Keratinocyte (primary cell): ENCODE results near the gene FTSJ3. TPM values are rescaled to one million over a fixed set of nuclear protein-coding genes. Genes with fewer than 3 reads are reported as not detected.
A peak's percentile ranks its signal among the peaks of the same experiment; 100 is the strongest.

Experiments
- DNase-seq: peaks from one replicate; pipeline ENCODE4 v3.0.0-alpha.2; 2011; ENCODE audit warnings: low read depth, missing footprints, low spot score
- FAIRE-seq: peaks from 2 replicates; lab custom pipeline; 2011; peaks lifted over from hg19 to GRCh38; lab: Jason Lieb, UNC
- H2AFZ ChIP-seq: 2 replicates; pipeline ENCODE4 v1.6.0; 2012; ENCODE audit warnings: low read length, control low read depth, inconsistent platforms; ENCODE audit not compliant: control insufficient read depth
- H3K27ac ChIP-seq: 2 replicates; pipeline ENCODE4 v1.5.1; 2011; ENCODE audit warnings: low read length; ENCODE audit not compliant: control insufficient read depth, insufficient read depth
- H3K27me3 ChIP-seq: 3 replicates; pipeline ENCODE4 v1.6.0; 2011; ENCODE audit warnings: low read length; ENCODE audit not compliant: control insufficient read depth, insufficient read depth; ENCODE audit errors: extremely low read depth
- H3K36me3 ChIP-seq, 2 experiments: 2 replicates in 1 of 2; 3 replicates in 1 of 2; pipeline ENCODE4 v1.5.1; 2011; ENCODE audit warnings: low read length in 2 of 2, mild to moderate bottlenecking in 1 of 2; ENCODE audit not compliant: control insufficient read depth in 2 of 2, insufficient read depth in 2 of 2; ENCODE audit errors: extremely low read depth in 1 of 2
- H3K4me1 ChIP-seq: 3 replicates; pipeline ENCODE4 v1.5.1; 2011; ENCODE audit warnings: low read length; ENCODE audit not compliant: control insufficient read depth, insufficient read depth; ENCODE audit errors: extremely low read depth
- H3K4me2 ChIP-seq: 3 replicates; pipeline ENCODE4 v1.6.0; 2011; ENCODE audit warnings: low read depth, low read length; ENCODE audit not compliant: control insufficient read depth, insufficient read depth; ENCODE audit errors: extremely low read depth
- H3K4me3 ChIP-seq, 3 experiments: fragments of 200-600 bp in 1 of 3; sonication (generic) in 1 of 3; 2 replicates in 2 of 3; 3 replicates in 1 of 3; pipeline ENCODE4 v1.5.1; 2011 to 2016; ENCODE audit warnings: low read length in 3 of 3, mild to moderate bottlenecking in 3 of 3, control low read depth in 2 of 3, inconsistent platforms in 1 of 3, low read depth in 1 of 3, mixed read lengths in 1 of 3, mixed run types in 1 of 3, moderate library complexity in 1 of 3; ENCODE audit not compliant: control insufficient read depth in 2 of 3, insufficient read depth in 2 of 3; ENCODE audit errors: extremely low read depth in 1 of 3
- H3K79me2 ChIP-seq: 2 replicates; pipeline ENCODE4 v1.6.0; 2012; ENCODE audit warnings: low read length; ENCODE audit not compliant: control insufficient read depth, insufficient read depth
- H3K9ac ChIP-seq: 3 replicates; pipeline ENCODE4 v1.6.0; 2011; ENCODE audit warnings: low read length; ENCODE audit not compliant: control insufficient read depth, insufficient read depth; ENCODE audit errors: extremely low read depth
- H3K9me1 ChIP-seq: 3 replicates; pipeline ENCODE4 v1.6.0; 2011; ENCODE audit warnings: low read length; ENCODE audit not compliant: control insufficient read depth, insufficient read depth; ENCODE audit errors: extremely low read depth
- H3K9me3 ChIP-seq: 2 replicates; pipeline ENCODE4 v1.5.1; 2012; ENCODE audit warnings: low read depth, low read length; ENCODE audit not compliant: control insufficient read depth
- H4K20me1 ChIP-seq: 3 replicates; pipeline ENCODE4 v1.6.0; 2011; ENCODE audit warnings: low read length; ENCODE audit not compliant: control insufficient read depth, insufficient read depth; ENCODE audit errors: extremely low read depth
- CTCF ChIP-seq, 3 experiments: IDR thresholded peaks in 1 of 3; conservative IDR thresholded peaks in 1 of 3; optimal IDR thresholded peaks in 1 of 3; 2 replicates in 2 of 3; 3 replicates in 1 of 3; pipeline versions ENCODE3 to v1.5.1; 2011; ENCODE audit warnings: low read length in 3 of 3, mild to moderate bottlenecking in 3 of 3, moderate library complexity in 2 of 3, control low read depth in 1 of 3, inconsistent platforms in 1 of 3; ENCODE audit not compliant: insufficient read depth in 2 of 3; ENCODE audit errors: extremely low read depth in 1 of 3
- EZH2 ChIP-seq: IDR thresholded peaks from one replicate; pipeline ENCODE4 v1.6.1; 2012; ENCODE audit warnings: inconsistent platforms, mild to moderate bottlenecking, low read length, moderate library complexity
- dilution Hi-C: fragments of 300-500 bp; cut with MboI; formaldehyde crosslinking; loops from one replicate; pipeline ENCODE4 v1.7.0; 2020; ENCODE audit warnings: low sequenced_read_pairs; ENCODE audit not compliant: extremely low pct_ligation_motif_present
- polyA plus RNA-seq, 5 experiments: library from polyadenylated mRNA; depleted of rRNA in 3 of 5; stranded (reverse) in 3 of 5; stranded (forward) in 1 of 5; unstranded in 1 of 5; fragments of >200 nt; gene quantifications; 1 replicate in 1 of 5; 2 replicates in 3 of 5; 3 replicates in 1 of 5; pipeline versions ENCODE4 v1.2.1 to v1.2.3, GENCODE V29; 2011 to 2012; ENCODE audit warnings: missing spikeins in 2 of 5, low read depth in 1 of 5, low replicate concordance in 1 of 5

FTSJ3 gene
- polyA plus RNA-seq, 1 donor (not counting 4 experiments of a cell fraction or from before 2014, with no cell fraction given): 43.7 TPM

GRCh38 chr17:63775420-63775819 lies 52.0 kb downstream of the FTSJ3 start:
- TF ChIP-seq EZH2: no peak
- TF ChIP-seq CTCF (optimal IDR thresholded peaks at IDR 0.05 in 1 of 3, IDR thresholded peaks at IDR 0.05 in 1 of 3, conservative IDR thresholded peaks at IDR 0.05 in 1 of 3; ENCODE audit: extremely low read depth in 1 of 3, insufficient read depth in 2 of 3, low read length in 3 of 3): no peak
- peaks cover 7% of the 10 kb centered on the region for H4K20me1 ChIP-seq
- no peaks in the 10 kb centered on the region for H3K9me3 ChIP-seq
- no peaks in the 10 kb centered on the region for H3K27me3 ChIP-seq
- H2AFZ ChIP-seq: no peak overlapping the region
- H3K4me3 ChIP-seq: peak overlapping the region; percentile 93 to 99 (median 96)
- peaks cover 29% of the 10 kb centered on the region for H3K4me1 ChIP-seq
- peaks cover 88% of the 10 kb centered on the region for H3K79me2 ChIP-seq
- FAIRE-seq (no peak), DNase-seq (no peak)
- peak overlapping the region; percentile 77 for H3K4me2 ChIP-seq
- peak overlapping the region; percentile 99 for H3K27ac ChIP-seq
- peak overlapping the region; percentile 95 for H3K9ac ChIP-seq
- H3K9me1 ChIP-seq: no peaks in the 10 kb centered on the region
- dilution Hi-C loops: no loop called here
- peaks cover 6 to 16% of the 10 kb centered on the region in 2 experiments for H3K36me3 ChIP-seq

- peak overlapping the region; percentile 77 for H3K4me2 ChIP-seq
- peak overlapping the region; percentile 95 for H3K9ac ChIP-seq
- H3K9me1 ChIP-seq: no peaks in the 10 kb centered on the region
- DNase-seq: no peak
- no peaks in the 10 kb centered on the region for H3K27me3 ChIP-seq
- peak overlapping the region; percentile 99 for H3K27ac ChIP-seq
- no peaks in the 10 kb centered on the region for H3K9me3 ChIP-seq
- peaks cover 89% of the 10 kb centered on the region for H3K79me2 ChIP-seq
- no peak for FAIRE-seq
- peak overlapping the region; percentile 93 to 99 (median 96) for H3K4me3 ChIP-seq
- H3K36me3 ChIP-seq: peaks cover 6 to 20% of the 10 kb centered on the region in 2 experiments
- dilution Hi-C loops: no loop called here
- TF ChIP-seq CTCF (optimal IDR thresholded peaks at IDR 0.05 in 1 of 3, IDR thresholded peaks at IDR 0.05 in 1 of 3, conservative IDR thresholded peaks at IDR 0.05 in 1 of 3; ENCODE audit: extremely low read depth in 1 of 3, insufficient read depth in 2 of 3, low read length in 3 of 3) (no peak), EZH2 (no peak)
- H3K4me1 ChIP-seq: peaks cover 29% of the 10 kb centered on the region
- H2AFZ ChIP-seq: no peak overlapping the region
- H4K20me1 ChIP-seq: peaks cover 7% of the 10 kb centered on the region
These were observed 52.5 kb downstream of the FTSJ3 start for GRCh38 chr17:63774969-63775265.
